Osteoblast (primary cell): Measurements from ENCODE around the gene SPTBN1. TPM values are rescaled to one million over a fixed set of nuclear protein-coding genes. Genes with fewer than 3 reads are reported as not detected.
A peak's percentile ranks its signal among the peaks of the same experiment; 100 is the strongest.

Experiments used
- DNase-seq: peaks from one replicate; pipeline ENCODE4 v3.0.0; 2011; ENCODE audit warnings: low spot score, mixed read lengths; ENCODE audit not compliant: insufficient read length; ENCODE audit errors: missing footprints
- H2AFZ ChIP-seq: 2 replicates; pipeline ENCODE4 v1.6.0; 2011; ENCODE audit warnings: mild to moderate bottlenecking, low read length
- H3K27ac ChIP-seq: 2 replicates; pipeline ENCODE4 v1.5.1; 2011; ENCODE audit warnings: mild to moderate bottlenecking, low read depth, low read length, moderate library complexity
- H3K27me3 ChIP-seq: 2 replicates; pipeline ENCODE4 v1.6.0; 2012; ENCODE audit warnings: mild to moderate bottlenecking, control low read depth, inconsistent platforms, low read length, moderate library complexity; ENCODE audit not compliant: insufficient read depth
- H3K36me3 ChIP-seq: 2 replicates; pipeline ENCODE4 v1.5.1; 2011; ENCODE audit warnings: mild to moderate bottlenecking, low read length, control low read depth, moderate library complexity; ENCODE audit not compliant: insufficient read depth
- H3K4me1 ChIP-seq: 2 replicates; pipeline ENCODE4 v1.5.1; 2011; ENCODE audit warnings: mild to moderate bottlenecking, low read length, control low read depth, moderate library complexity; ENCODE audit not compliant: insufficient read depth
- H3K4me2 ChIP-seq: 2 replicates; pipeline ENCODE4 v1.6.0; 2011; ENCODE audit warnings: mild to moderate bottlenecking, low read length; ENCODE audit not compliant: insufficient read depth
- H3K4me3 ChIP-seq: fragments of 200-600 bp; sonication (generic); 3 replicates; pipeline ENCODE4 v1.5.1; 2012; ENCODE audit warnings: mild to moderate bottlenecking, low read length, inconsistent platforms; ENCODE audit not compliant: insufficient read depth
- H3K79me2 ChIP-seq: 2 replicates; pipeline ENCODE4 v1.6.0; 2012; ENCODE audit warnings: mild to moderate bottlenecking, low read length, control low read depth, inconsistent platforms; ENCODE audit not compliant: insufficient read depth
- H3K9me3 ChIP-seq: 2 replicates; pipeline ENCODE4 v1.5.1; 2011; ENCODE audit warnings: low read depth, low read length, control low read depth
- H4K20me1 ChIP-seq: 2 replicates; pipeline ENCODE4 v1.6.0; 2012; ENCODE audit warnings: mild to moderate bottlenecking, low read length, control low read depth; ENCODE audit not compliant: insufficient read depth
- total RNA-seq: library from RNA; depleted of rRNA; stranded (reverse); fragments of >200 nt; gene quantifications from 2 replicates; pipeline ENCODE4 v1.2.3, GENCODE V29; 2012
- TF ChIP-seq, protein P1 (sequence below): IDR thresholded peaks from 2 replicates; pipeline ENCODE4 v1.5.1; 2011; ENCODE audit warnings: mild to moderate bottlenecking, low read depth, low read length, moderate library complexity; ENCODE audit errors: extremely low read depth

Gene SPTBN1
- total RNA-seq, 1 donor = 249 TPM

DNA sequence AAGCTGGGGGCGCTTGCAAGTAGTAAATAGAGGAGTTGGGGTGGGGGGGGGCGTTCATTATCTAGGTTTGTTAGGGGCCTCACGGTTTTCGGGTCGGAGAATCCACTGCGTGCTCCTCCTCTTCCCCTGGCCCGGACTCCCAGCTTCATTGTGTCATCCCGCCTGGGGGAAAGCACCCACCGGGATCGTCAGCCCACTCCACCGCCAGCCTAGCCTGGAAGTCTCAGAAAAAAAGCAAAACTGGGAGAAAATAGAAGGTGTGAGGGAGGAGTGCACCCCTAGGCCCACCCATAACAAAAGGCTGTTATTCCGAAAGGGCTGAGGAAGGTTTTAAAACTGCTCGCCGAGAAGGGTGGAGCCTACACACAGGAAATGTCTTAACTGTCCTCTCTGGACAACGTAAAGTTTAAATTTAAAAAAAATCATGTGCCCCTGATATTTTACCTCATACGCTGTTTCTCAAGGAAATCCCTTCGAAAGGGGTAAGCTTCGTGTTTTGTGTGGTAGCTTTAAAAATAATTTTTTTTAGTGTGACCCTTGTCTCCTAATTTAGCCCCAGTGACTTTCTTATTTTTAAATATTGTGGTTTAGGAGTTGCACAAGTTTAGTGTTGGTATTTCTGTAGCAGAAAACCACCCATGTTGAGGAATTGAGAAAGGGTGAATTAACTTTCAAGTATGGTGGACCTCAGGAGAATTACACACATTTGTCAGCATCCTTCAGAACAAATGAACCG lies 104.2 kb downstream of the SPTBN1 start:
- Histone ChIP-seq H3K4me1 (peaks cover 50% of the 10 kb centered on the region), H3K27ac (peak overlapping the region; percentile 97), H3K27me3 (no peaks in the 10 kb centered on the region), H3K79me2 (peaks cover 74% of the 10 kb centered on the region), H4K20me1 (peaks cover 4% of the 10 kb centered on the region), H3K9me3 (no peaks in the 10 kb centered on the region), H2AFZ (peak overlapping the region; percentile 18), H3K36me3 (no peaks in the 10 kb centered on the region), H3K4me3 (peak overlapping the region; percentile 74), H3K4me2 (peak overlapping the region; percentile 95)
- peak; percentile 93 for DNase-seq
- TF ChIP-seq, protein P1, sequence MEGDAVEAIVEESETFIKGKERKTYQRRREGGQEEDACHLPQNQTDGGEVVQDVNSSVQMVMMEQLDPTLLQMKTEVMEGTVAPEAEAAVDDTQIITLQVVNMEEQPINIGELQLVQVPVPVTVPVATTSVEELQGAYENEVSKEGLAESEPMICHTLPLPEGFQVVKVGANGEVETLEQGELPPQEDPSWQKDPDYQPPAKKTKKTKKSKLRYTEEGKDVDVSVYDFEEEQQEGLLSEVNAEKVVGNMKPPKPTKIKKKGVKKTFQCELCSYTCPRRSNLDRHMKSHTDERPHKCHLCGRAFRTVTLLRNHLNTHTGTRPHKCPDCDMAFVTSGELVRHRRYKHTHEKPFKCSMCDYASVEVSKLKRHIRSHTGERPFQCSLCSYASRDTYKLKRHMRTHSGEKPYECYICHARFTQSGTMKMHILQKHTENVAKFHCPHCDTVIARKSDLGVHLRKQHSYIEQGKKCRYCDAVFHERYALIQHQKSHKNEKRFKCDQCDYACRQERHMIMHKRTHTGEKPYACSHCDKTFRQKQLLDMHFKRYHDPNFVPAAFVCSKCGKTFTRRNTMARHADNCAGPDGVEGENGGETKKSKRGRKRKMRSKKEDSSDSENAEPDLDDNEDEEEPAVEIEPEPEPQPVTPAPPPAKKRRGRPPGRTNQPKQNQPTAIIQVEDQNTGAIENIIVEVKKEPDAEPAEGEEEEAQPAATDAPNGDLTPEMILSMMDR = no peak

DNA sequence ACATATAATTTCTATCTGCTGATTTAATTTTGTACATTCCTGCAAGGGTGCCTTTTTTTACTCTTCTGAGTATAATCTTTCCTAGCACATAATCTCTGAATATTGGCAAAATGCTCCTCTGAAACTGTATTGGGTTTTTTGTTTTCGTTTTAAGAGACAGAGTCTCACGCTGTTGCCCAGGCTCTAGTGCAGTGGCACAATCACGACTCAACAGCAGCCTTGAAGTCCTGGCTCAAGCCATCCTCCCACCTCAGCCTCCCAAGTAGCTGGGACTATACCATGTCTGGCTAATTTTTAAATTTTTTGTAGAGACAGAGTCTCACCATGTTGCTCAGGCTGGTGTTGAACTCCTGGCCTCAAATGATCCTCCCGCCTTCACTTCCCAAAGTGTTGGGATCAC lies 104.9 kb downstream of the SPTBN1 start:
- Histone ChIP-seq H3K79me2 (peaks cover 78% of the 10 kb centered on the region), H3K4me1 (peaks cover 44% of the 10 kb centered on the region), H3K36me3 (no peaks in the 10 kb centered on the region), H3K4me3 (peak overlapping the region; percentile 74), H3K4me2 (peak overlapping the region; percentile 95), H4K20me1 (peaks cover 3% of the 10 kb centered on the region), H3K27ac (peak overlapping the region; percentile 97), H3K27me3 (no peaks in the 10 kb centered on the region), H2AFZ (no peak overlapping the region), H3K9me3 (no peaks in the 10 kb centered on the region)
- no peak for DNase-seq
- TF ChIP-seq, protein P1 = no peak

DNA sequence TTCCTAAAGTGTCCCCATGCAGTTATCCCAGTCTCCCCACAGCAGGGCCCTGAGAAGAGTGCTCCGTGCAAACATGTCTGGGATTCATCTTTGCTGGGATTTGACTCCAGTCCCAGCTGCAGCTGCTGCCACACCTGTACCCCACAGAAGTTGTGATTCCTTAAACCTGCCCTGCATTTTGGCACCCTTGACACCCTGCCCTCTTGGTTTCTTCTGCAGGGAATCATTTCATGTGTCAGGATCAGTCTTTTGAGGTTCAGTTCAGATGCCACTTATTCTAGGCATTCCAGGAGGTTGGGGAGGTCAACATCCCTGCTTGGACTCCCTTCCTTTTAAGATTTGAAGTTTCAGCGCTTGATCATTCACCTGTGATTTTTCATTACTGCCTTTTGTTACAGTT lies 108.3 kb downstream of the SPTBN1 start:
- TF ChIP-seq, protein P1 = no peak
- DNase-seq = no peak
- H4K20me1 ChIP-seq = no peaks in the 10 kb centered on the region

DNA sequence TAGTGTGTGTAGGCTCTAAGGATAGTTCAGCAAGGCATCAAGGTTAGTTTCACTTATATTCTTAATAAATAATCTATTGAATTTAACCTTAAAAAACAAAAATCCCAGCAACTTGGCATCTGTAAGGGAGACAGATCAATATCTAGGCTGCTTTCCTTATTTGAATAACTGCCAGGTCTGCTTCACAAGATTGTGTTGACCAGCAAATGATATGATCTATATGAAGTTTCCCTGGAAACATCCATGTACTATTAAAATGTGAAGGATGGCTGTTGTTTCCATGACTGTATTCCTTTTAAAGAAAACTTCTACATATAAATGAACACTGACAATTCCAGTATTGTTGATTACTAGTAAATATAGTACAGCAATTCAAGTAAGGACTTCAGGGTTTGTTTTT lies 109.4 kb downstream of the SPTBN1 start:
- TF ChIP-seq, protein P1 = no peak
- peaks cover 29% of the 10 kb centered on the region for H3K4me1 ChIP-seq
- H2AFZ ChIP-seq = no peak overlapping the region
- H4K20me1 ChIP-seq = no peaks in the 10 kb centered on the region
- no peaks in the 10 kb centered on the region for H3K27me3 ChIP-seq
- H3K36me3 ChIP-seq = no peaks in the 10 kb centered on the region
- no peaks in the 10 kb centered on the region for H3K9me3 ChIP-seq
- H3K27ac ChIP-seq = peak overlapping the region; percentile 3
- no peak overlapping the region for H3K4me2 ChIP-seq
- no peak for DNase-seq
- no peak overlapping the region for H3K4me3 ChIP-seq
- H3K79me2 ChIP-seq = peaks cover 94% of the 10 kb centered on the region

More for the DNA sequence above, 108.3 kb downstream of the SPTBN1 start:
- H3K36me3 ChIP-seq = no peaks in the 10 kb centered on the region
- H3K4me3 ChIP-seq = no peak overlapping the region
- no peaks in the 10 kb centered on the region for H3K27me3 ChIP-seq
- peaks cover 22% of the 10 kb centered on the region for H3K4me1 ChIP-seq
- H2AFZ ChIP-seq = no peak overlapping the region
- H3K27ac ChIP-seq = no peak overlapping the region
- peaks cover 86% of the 10 kb centered on the region for H3K79me2 ChIP-seq
- no peak overlapping the region for H3K4me2 ChIP-seq
- no peaks in the 10 kb centered on the region for H3K9me3 ChIP-seq
